HL-60/S4 treated with phorbol 12-myristate 13-acetate at 8.2 ng/mL for 4 days and 3 days (cell line): ENCODE results near the gene AGXT.

ENCODE experiments used
- in situ Hi-C: fragments of 300-500 bp; cut with MboI; formaldehyde crosslinking; loops from 2 replicates; pipeline ENCODE4 v1.15.0; 2022; ENCODE audit warnings: low sequenced_read_pairs

The AGXT gene

GRCh38 chr2:240912878-240913809, 44.5 kb downstream of the AGXT start:
- in situ Hi-C loops, result no loop called here

- in situ Hi-C loops, result no loop called here
Measured at GRCh38 chr2:240913810-240914644, 45.4 kb downstream of the AGXT start.

- in situ Hi-C loops, result no loop called here
Measured at GRCh38 chr2:240914645-240915525, 46.3 kb downstream of the AGXT start.

- in situ Hi-C loops, result no loop called here
Measured at GRCh38 chr2:240915526-240916341, 47.1 kb downstream of the AGXT start.

- in situ Hi-C loops, result no loop called here
Measured at GRCh38 chr2:240916571-240917008, 48.0 kb downstream of the AGXT start.

GRCh38 chr2:240917009-240917683, 48.5 kb downstream of the AGXT start:
- in situ Hi-C loops, result no loop called here

GRCh38 chr2:240917684-240918257, 49.1 kb downstream of the AGXT start:
- in situ Hi-C loops, result no loop called here

- in situ Hi-C loops, result no loop called here
Measured at GRCh38 chr2:240918258-240919091, 49.9 kb downstream of the AGXT start.

GRCh38 chr2:240919161-240919781, 50.6 kb downstream of the AGXT start:
- in situ Hi-C loops, result no loop called here

GRCh38 chr2:240919786-240920782, 51.5 kb downstream of the AGXT start:
- in situ Hi-C loops, result no loop called here

- in situ Hi-C loops, result no loop called here
Measured at GRCh38 chr2:240920783-240921231, 52.2 kb downstream of the AGXT start.

GRCh38 chr2:240921311-240921994, 52.8 kb downstream of the AGXT start:
- in situ Hi-C loops, result no loop called here

GRCh38 chr2:240921995-240922244, 53.3 kb downstream of the AGXT start:
- in situ Hi-C loops, result no loop called here

- in situ Hi-C loops, result no loop called here
Measured at GRCh38 chr2:240922245-240922981, 53.8 kb downstream of the AGXT start.

- in situ Hi-C loops, result no loop called here
Measured at GRCh38 chr2:240922982-240923537, 54.4 kb downstream of the AGXT start.
